Hepatocyte (in vitro differentiated cells): ENCODE measurements around the gene NRG2.

ENCODE experiments used
- EZH2 ChIP-seq: fragments of 200-600 bp; sonication (generic); IDR thresholded peaks from 2 replicates; pipeline ENCODE4 v1.6.1; 2016; ENCODE audit warnings: antibody characterized with exemption, mild to moderate bottlenecking, borderline replicate concordance
- EZH2phosphoT487 ChIP-seq: fragments of 200-600 bp; sonication (generic); IDR thresholded peaks from one replicate; pipeline ENCODE4 v1.6.1; 2018; ENCODE audit warnings: antibody characterized with exemption, mild to moderate bottlenecking, low read depth, moderate library complexity; ENCODE audit not compliant: unreplicated experiment, severe bottlenecking
- TF ChIP-seq, protein P1 (sequence below): fragments of 200-600 bp; sonication (generic); IDR thresholded peaks from 2 replicates; pipeline ENCODE4 v1.5.1; 2016; ENCODE audit warnings: antibody characterized with exemption, mild to moderate bottlenecking; ENCODE audit not compliant: poor library complexity

DNA sequence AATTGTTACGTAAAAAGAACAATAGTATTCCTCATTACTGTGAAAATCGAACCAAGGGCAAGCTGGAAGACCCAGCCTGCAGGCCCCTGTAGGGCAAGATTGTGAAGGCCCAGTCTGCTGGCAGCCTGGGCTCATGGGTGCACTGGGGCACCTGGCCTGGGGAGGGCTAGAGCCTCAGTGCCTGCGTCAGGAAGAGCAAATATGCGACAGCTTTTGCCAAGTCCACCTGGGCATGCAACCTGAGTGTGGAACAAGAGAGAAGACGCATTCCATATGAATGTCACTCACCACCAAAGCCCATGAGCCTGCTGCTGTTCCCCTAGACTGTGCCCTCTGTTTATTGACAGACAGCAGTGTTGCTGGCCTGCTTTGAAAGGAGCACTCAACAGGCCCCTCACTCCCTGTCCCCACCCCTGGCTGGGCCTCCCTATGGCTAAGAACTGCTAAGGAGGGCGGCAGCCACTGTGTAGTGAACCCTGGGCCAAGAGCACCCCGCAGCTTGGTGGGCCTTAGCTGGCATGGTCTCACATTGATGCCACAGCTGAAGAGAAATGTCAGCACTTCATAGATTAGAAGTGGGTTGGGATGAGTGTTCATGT is 219.2 kb downstream of the NRG2 start:
- TF ChIP-seq EZH2 (no peak), EZH2phosphoT487 (no peak)
- TF ChIP-seq, protein P1, sequence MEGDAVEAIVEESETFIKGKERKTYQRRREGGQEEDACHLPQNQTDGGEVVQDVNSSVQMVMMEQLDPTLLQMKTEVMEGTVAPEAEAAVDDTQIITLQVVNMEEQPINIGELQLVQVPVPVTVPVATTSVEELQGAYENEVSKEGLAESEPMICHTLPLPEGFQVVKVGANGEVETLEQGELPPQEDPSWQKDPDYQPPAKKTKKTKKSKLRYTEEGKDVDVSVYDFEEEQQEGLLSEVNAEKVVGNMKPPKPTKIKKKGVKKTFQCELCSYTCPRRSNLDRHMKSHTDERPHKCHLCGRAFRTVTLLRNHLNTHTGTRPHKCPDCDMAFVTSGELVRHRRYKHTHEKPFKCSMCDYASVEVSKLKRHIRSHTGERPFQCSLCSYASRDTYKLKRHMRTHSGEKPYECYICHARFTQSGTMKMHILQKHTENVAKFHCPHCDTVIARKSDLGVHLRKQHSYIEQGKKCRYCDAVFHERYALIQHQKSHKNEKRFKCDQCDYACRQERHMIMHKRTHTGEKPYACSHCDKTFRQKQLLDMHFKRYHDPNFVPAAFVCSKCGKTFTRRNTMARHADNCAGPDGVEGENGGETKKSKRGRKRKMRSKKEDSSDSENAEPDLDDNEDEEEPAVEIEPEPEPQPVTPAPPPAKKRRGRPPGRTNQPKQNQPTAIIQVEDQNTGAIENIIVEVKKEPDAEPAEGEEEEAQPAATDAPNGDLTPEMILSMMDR = no peak
